Measurements from ENCODE around the gene SLIT3.

SLIT3 gene

DNA sequence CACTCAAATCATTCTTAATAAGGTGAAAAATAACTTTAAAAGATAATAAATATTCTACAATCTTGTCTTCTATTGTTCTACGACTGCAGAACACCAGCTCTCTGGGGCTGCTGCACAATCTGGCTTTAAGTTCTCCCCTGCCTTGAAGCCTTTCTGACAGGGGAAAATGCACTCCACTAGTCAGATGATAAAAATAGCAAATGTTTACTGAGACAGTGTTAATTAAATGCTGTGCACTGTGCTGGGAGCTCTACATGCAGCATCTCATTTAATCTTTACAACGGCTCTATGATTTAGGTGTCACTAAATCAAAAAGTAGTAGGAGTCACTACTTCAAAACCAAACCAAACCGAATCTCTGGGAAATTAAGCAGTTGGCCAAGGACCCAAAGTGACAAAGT is 132.7 kb downstream of the SLIT3 start:
- TF ChIP-seq, protein P1, sequence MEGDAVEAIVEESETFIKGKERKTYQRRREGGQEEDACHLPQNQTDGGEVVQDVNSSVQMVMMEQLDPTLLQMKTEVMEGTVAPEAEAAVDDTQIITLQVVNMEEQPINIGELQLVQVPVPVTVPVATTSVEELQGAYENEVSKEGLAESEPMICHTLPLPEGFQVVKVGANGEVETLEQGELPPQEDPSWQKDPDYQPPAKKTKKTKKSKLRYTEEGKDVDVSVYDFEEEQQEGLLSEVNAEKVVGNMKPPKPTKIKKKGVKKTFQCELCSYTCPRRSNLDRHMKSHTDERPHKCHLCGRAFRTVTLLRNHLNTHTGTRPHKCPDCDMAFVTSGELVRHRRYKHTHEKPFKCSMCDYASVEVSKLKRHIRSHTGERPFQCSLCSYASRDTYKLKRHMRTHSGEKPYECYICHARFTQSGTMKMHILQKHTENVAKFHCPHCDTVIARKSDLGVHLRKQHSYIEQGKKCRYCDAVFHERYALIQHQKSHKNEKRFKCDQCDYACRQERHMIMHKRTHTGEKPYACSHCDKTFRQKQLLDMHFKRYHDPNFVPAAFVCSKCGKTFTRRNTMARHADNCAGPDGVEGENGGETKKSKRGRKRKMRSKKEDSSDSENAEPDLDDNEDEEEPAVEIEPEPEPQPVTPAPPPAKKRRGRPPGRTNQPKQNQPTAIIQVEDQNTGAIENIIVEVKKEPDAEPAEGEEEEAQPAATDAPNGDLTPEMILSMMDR (IDR thresholded peaks at IDR 0.05; ENCODE audit: insufficient read depth, low read depth, low read length, missing control alignments) = no peak
- H3K4me3 ChIP-seq (ENCODE audit: low read depth, low read length) = no peak overlapping the region
- DNase-seq (ENCODE audit: low read depth) = no peak

DNA sequence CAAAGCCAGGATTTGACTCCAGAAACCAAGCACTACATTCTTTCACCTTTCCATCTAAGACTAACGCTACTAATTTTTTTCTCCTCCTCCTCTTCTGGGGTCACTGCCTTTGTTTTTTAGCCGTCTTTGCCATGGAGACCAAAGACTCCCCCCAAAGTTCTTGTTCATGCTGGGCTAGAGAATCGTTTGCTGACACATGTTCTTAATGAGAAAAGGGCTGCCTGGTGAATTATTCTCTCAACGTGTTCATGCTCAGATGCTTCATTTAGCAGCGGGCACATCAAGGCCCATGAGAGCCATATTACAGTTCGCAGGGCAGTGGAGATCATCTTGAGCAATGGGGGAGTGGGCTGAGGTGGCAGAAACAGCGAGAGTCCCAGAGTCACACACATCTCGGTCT is 134.9 kb downstream of the SLIT3 start:
- no peak for DNase-seq (ENCODE audit: low read depth)
- TF ChIP-seq, protein P1 (IDR thresholded peaks at IDR 0.05; ENCODE audit: insufficient read depth, low read depth, low read length, missing control alignments) = no peak
- H3K4me3 ChIP-seq (ENCODE audit: low read depth, low read length) = no peak overlapping the region

DNA sequence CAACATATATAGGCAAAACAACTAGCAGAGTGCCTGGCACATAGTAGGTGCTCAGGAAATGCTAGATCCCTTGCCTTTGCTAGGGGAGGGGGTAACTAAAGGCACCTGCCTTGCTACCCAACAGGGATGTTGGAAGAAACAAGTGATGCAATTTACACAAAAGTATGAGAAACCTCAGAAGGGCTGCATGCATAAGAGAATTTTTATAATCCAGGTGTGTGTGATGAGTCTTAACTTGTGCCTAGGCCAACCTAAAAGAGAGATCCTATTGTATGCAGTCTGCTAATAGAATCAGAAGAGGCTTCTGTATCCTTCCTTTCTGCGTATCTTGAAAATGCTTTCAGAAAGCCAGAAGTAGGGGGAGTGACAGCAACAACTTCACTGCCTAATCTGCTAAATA is 135.9 kb downstream of the SLIT3 start:
- H3K4me3 ChIP-seq (ENCODE audit: low read depth, low read length) = no peak overlapping the region
- TF ChIP-seq, protein P1 (IDR thresholded peaks at IDR 0.05; ENCODE audit: insufficient read depth, low read depth, low read length, missing control alignments) = no peak
- no peak for DNase-seq (ENCODE audit: low read depth)

DNA sequence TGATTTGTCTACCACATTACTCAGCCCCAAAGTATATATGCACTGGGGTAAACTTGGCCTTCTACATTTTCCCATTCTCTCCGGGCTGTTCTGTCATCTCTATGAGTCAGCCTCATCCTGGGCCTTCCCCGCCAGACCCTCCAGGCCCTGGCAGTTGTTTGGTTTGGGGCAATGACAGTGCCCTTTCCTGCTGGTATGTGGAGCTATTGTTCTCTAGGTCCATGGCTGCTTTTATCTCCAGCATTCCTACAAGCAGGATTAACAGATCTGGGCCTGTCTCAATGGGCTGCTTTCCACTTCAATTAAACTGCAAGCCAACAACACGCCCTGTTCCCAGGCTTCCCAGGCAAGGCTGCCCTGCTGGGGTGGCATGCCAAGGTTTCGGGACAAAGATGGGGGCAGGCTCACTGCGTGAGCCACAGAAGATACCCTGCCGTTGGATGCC is 136.4 kb downstream of the SLIT3 start:
- no peak for DNase-seq (ENCODE audit: low read depth)
- no peak overlapping the region for H3K4me3 ChIP-seq (ENCODE audit: low read depth, low read length)
- TF ChIP-seq, protein P1 (IDR thresholded peaks at IDR 0.05; ENCODE audit: insufficient read depth, low read depth, low read length, missing control alignments) = no peak

DNA sequence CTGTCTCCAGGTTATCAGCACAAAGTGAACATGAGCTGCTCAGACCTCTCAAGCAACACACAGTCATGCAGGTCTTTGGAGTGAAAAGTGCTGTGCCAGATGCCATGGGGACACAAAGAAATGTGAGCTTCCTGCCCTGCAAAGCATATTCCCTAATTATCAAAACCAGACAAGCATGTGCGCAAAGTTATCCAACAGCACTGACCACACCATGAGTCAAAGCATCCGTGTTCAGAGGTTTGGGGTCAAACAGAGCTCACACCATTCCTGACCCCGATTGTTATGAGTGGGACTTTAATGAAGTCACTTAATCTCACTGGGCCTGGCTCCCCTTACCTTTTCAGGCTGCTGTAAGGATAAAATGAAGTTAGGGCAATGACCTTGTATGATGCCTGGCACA is 138.5 kb downstream of the SLIT3 start:
- DNase-seq (ENCODE audit: low read depth) = no peak
- TF ChIP-seq, protein P1 (IDR thresholded peaks at IDR 0.05; ENCODE audit: insufficient read depth, low read depth, low read length, missing control alignments) = no peak
- H3K4me3 ChIP-seq (ENCODE audit: low read depth, low read length) = no peak overlapping the region

DNA sequence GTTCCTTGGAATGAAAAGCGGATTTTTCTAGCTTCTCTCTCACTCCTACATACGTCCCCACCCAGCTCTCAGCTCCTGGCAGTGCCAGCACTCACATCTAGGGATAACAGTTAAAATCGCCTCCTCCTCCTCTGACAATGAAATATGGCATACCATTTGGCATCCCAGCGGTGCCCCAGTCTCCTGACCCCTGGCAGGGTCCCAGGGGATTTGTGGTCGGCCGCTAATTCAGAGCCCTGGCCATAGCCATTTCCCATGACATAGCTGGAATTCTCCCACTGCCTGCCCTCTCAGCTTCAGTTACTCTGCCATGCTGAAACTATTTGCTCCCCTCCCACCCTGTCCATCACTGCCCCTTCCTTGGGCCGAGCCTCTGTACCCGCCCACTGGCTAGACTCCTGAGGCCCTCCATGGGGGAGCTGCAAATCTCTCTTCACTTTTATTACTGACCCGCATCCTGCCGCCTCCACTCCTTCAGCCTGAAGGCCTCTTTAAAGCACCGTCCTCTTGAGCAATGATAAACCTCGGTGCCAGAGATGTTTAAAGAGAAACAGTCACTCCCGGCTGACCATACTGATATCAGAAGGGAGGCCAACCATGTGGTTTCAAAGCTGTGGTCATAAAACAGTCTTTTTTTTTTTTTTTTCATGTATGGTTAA is 139.8 kb downstream of the SLIT3 start:
- no peak for DNase-seq (ENCODE audit: low read depth)
- no peak overlapping the region for H3K4me3 ChIP-seq (ENCODE audit: low read depth, low read length)
- TF ChIP-seq, protein P1 (IDR thresholded peaks at IDR 0.05; ENCODE audit: insufficient read depth, low read depth, low read length, missing control alignments) = no peak

DNA sequence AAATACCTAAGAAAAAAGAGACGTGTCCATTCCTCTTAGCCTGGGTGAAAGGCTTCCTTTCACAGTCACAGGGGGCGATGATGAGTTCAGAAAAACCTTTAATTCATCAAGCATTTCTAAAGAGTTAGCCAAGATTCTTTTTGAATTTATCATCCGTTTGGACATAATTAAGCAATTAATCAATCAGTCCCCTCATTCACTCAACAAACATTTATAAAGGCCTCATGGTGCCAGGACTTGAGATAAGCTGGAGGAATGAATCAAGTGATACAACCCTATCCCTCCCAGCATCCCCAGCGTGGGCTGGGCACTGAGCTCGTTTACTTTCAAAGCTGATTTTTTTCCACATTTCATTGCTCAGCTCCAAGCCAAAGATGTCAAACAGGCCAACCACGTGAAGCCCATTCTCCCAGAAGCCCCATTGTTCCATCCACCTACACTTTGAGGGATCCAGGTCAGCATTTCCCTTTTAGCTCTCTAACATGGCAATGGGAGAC is 140.5 kb downstream of the SLIT3 start:
- no peak overlapping the region for H3K4me3 ChIP-seq (ENCODE audit: low read depth, low read length)
- TF ChIP-seq, protein P1 (IDR thresholded peaks at IDR 0.05; ENCODE audit: insufficient read depth, low read depth, low read length, missing control alignments) = no peak
- DNase-seq (ENCODE audit: low read depth) = no peak

Data from GM12865 (cell line).